Left lung (tissue), 10 donors: ENCODE results near the gene TRABD2A. TPM values are rescaled to one million over a fixed set of nuclear protein-coding genes. Genes with fewer than 3 reads are reported as not detected.

ENCODE experiments used
- ATAC-seq: fragments of 200-7000 bp; cut with Tn5 transposase; one replicate; pipeline ENCODE4 v1.9.1; 2020; ENCODE audit warnings: moderate library complexity
- DNase-seq, 4 donors: peaks; one replicate each; pipeline ENCODE4 v3.0.0-alpha.2; 2013 to 2020
- H3K27ac ChIP-seq, 2 donors: fragments of 200-600 bp; sonication (generic) in 1 of 2; one replicate each; pipeline versions ENCODE4 v1.5.0 to v1.8.0; 2020 to 2021
- H3K27me3 ChIP-seq, 2 donors: fragments of 200-600 bp; sonication (generic) in 1 of 2; one replicate each; pipeline versions ENCODE4 v1.5.0 to v1.8.0; 2020 to 2021
- H3K36me3 ChIP-seq, 2 donors: fragments of 200-600 bp; sonication (generic) in 1 of 2; one replicate each; pipeline versions ENCODE4 v1.5.0 to v1.8.0; 2020 to 2021
- H3K4me1 ChIP-seq, 2 donors: fragments of 200-600 bp; one replicate each; pipeline ENCODE4 v1.8.0; 2021
- H3K4me3 ChIP-seq, 2 donors: fragments of 200-600 bp; sonication (generic) in 1 of 2; one replicate each; pipeline versions ENCODE4 v1.5.0 to v1.8.0; 2020 to 2021; ENCODE audit warnings: mild to moderate bottlenecking in 1 of 2
- H3K9me3 ChIP-seq, 2 donors: fragments of 200-600 bp; sonication (generic) in 1 of 2; one replicate each; pipeline versions ENCODE4 v1.5.0 to v1.8.0; 2020 to 2021
- intact Hi-C, 2 donors: fragments of 100-400 bp; cut with DNase I; formaldehyde crosslinking; loops; one replicate each; pipeline versions ENCODE4 v1.11.2 to v1.14.2; 2022
- polyA plus RNA-seq, 6 donors: library from polyadenylated mRNA; unstranded; fragments of 120-200 nt; gene quantifications; one replicate each; pipeline ENCODE4 v1.2.1, GENCODE V29; 2013; ENCODE audit not compliant: insufficient read length in 6 of 6
- total RNA-seq, 2 donors: library from RNA; stranded (reverse); fragmentation: NEBNext Ultra II Directional; extraction: Animal tissue kit (Norgen Biotek cat#: 25700); gene quantifications; one replicate each; pipeline ENCODE4 v1.2.1, GENCODE V29; 2021
- TF ChIP-seq, protein P1 (sequence below), 2 donors: fragments of 200-600 bp; sonication (generic) in 1 of 2; IDR thresholded peaks; one replicate each; pipeline versions ENCODE4 v1.5.0 to v1.8.0; 2021; ENCODE audit warnings: antibody characterized with exemption in 2 of 2
- donor health status: DM: no; HTN: yes; CAD: no.
- donor health status: DM: no; HTN: no; CAD: no.

TRABD2A gene
- total and polyA plus RNA-seq, 8 donors = 3.0 to 24.7 (median 21.8) TPM

DNA sequence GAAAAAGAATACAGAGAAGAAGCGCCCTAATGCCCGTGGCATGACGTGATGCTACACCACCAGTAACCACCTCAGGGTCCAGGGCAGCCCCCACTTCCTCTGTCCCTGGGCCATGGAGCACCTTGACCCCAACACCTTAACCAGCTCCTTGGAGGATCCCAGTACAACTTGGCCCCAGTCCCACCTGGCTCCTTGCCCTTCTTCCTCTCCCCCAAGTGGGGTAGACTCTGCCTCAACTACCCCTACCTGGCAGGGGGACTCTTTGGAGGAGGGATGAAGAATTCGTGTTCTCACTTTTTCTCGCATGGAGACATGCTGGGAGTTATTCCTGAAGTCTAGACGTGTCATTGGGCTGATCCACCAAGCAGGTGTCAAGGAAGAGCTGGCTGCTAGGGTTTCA, 18.9 kb downstream of the TRABD2A start:
- ATAC-seq = no peak
- H3K27ac ChIP-seq = no peak overlapping the region
- TF ChIP-seq, protein P1, sequence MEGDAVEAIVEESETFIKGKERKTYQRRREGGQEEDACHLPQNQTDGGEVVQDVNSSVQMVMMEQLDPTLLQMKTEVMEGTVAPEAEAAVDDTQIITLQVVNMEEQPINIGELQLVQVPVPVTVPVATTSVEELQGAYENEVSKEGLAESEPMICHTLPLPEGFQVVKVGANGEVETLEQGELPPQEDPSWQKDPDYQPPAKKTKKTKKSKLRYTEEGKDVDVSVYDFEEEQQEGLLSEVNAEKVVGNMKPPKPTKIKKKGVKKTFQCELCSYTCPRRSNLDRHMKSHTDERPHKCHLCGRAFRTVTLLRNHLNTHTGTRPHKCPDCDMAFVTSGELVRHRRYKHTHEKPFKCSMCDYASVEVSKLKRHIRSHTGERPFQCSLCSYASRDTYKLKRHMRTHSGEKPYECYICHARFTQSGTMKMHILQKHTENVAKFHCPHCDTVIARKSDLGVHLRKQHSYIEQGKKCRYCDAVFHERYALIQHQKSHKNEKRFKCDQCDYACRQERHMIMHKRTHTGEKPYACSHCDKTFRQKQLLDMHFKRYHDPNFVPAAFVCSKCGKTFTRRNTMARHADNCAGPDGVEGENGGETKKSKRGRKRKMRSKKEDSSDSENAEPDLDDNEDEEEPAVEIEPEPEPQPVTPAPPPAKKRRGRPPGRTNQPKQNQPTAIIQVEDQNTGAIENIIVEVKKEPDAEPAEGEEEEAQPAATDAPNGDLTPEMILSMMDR (IDR thresholded peaks at IDR 0.05) = no peak
- H3K4me1 ChIP-seq = no peaks in the 10 kb centered on the region
- no peaks in the 10 kb centered on the region for H3K36me3 ChIP-seq
- DNase-seq = no peak
- H3K27me3 ChIP-seq = no peaks in the 10 kb centered on the region
- H3K9me3 ChIP-seq = no peaks in the 10 kb centered on the region
- intact Hi-C loops = no loop called here
- no peak overlapping the region for H3K4me3 ChIP-seq

DNA sequence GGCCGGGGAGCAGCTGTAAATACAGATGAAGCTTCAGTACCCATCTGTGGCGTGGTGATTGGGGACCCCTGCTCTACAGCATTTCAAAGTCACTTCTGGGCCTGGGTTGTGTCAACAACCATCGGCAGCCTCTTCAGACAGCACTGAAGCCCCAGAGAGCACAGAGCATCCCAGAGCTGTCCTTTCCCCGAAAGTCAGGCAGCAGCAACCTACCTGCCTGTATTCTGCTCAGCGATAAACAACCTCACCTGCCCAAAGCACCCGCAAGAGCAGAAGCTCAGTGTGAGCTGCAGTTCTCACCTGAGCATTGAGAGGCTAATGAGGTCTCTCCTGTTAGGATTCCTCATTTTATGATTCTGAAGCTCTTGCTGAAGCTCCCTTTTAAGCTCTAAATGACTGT, 19.3 kb downstream of the TRABD2A start:
- ATAC-seq (no peak), DNase-seq (no peak)
- Histone ChIP-seq H3K4me1 (no peaks in the 10 kb centered on the region), H3K36me3 (no peaks in the 10 kb centered on the region), H3K27me3 (no peaks in the 10 kb centered on the region), H3K4me3 (no peak overlapping the region), H3K27ac (no peak overlapping the region), H3K9me3 (no peaks in the 10 kb centered on the region)
- intact Hi-C loops = no loop called here
- TF ChIP-seq, protein P1 (IDR thresholded peaks at IDR 0.05) = no peak

DNA sequence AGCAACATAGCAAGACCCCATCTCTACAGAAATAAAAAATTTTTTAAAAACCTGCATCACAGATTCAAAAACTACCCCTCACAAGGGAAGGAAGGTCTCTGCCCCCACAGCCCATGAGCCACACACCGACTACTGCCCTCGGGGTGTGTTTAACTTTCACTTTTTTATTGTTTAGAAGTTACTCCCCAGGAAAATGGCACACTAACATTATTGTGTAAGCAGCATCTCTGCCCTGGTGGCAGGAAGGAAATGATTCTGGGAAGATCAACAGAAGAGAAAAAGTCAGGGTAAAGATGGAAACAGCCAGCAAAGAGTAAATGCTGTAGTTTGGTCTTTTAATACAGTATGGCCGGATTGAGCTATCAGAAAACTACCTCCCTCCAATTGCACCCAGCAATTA, 21.9 kb downstream of the TRABD2A start:
- intact Hi-C loops = no loop called here
- TF ChIP-seq, protein P1 (IDR thresholded peaks at IDR 0.05) = no peak
- no peak overlapping the region for H3K27ac ChIP-seq
- H3K4me3 ChIP-seq = no peak overlapping the region
- DNase-seq = no peak
- no peaks in the 10 kb centered on the region for H3K27me3 ChIP-seq
- H3K4me1 ChIP-seq = no peaks in the 10 kb centered on the region
- no peaks in the 10 kb centered on the region for H3K9me3 ChIP-seq
- no peaks in the 10 kb centered on the region for H3K36me3 ChIP-seq
- ATAC-seq = no peak

DNA sequence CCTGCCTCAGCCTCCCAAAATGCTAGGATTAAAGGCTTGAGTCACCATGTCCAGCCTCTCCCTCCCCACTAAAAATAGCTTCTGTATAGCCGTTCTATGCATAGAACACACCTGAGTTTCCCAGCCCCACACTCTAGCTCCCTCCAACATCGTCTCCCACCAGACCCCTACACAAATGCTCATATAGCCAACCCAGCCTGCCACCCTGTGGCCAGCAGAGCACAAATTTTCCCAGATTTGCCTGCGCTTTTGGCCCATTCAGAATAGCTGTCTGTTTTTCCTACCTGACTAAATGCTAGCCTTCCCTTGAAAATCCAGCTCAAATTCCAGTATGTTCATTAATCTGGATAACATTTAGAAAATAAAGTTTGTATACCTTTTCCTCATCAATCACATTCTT, 22.8 kb downstream of the TRABD2A start:
- ATAC-seq = no peak
- TF ChIP-seq, protein P1 (IDR thresholded peaks at IDR 0.05) = peak in 1 of 2 donors; percentile 14
- H3K9me3 ChIP-seq = peaks cover 0 to 8% of the 10 kb centered on the region in 2 donors
- H3K27ac ChIP-seq = no peak overlapping the region
- no peak for DNase-seq
- H3K4me3 ChIP-seq = no peak overlapping the region
- no peaks in the 10 kb centered on the region for H3K27me3 ChIP-seq
- no peaks in the 10 kb centered on the region for H3K4me1 ChIP-seq
- no peaks in the 10 kb centered on the region for H3K36me3 ChIP-seq
- intact Hi-C loops = no loop called here

DNA sequence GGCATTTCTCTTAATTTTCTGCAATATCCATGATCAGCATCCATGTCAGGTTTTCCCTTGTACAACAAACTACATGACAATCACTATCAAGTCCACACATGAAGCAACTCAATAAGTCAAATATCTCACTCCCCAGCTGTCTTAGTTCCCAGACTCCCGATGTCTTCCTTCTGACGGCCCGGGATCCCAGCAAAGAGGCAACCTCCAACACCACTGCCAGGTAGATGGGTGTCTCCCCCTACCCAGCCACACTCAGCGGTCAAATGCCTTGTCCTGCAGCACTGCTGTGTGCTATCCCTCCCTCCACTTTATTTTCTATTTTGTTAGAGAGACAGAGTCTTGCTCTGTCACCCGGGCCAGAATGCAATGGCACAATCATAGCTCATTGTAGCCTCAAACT, 23.3 kb downstream of the TRABD2A start:
- Histone ChIP-seq H3K27ac (no peak overlapping the region), H3K36me3 (no peaks in the 10 kb centered on the region), H3K4me3 (no peak overlapping the region), H3K4me1 (no peaks in the 10 kb centered on the region), H3K9me3 (peaks cover 0 to 13% of the 10 kb centered on the region in 2 donors), H3K27me3 (no peaks in the 10 kb centered on the region)
- TF ChIP-seq, protein P1 (IDR thresholded peaks at IDR 0.05) = no peak
- ATAC-seq (no peak), DNase-seq (no peak)
- intact Hi-C loops = no loop called here
